GM23338 (cell line): ENCODE data around the gene ETV2. TPM values are rescaled to one million over a fixed set of nuclear protein-coding genes. Genes with fewer than 3 reads are reported as not detected.

Source experiments
- ATAC-seq: fragments of 200-7000 bp; cut with Tn5 transposase; 3 replicates; pipeline ENCODE4 v1.9.1; 2020
- DNase-seq: peaks from one replicate; pipeline ENCODE4 v3.0.0-alpha.2; 2015; ENCODE audit warnings: low spot score
- H2AFZ ChIP-seq: fragments of 200-600 bp; sonication (generic); 2 replicates; pipeline ENCODE4 v1.8.0; 2016; ENCODE audit warnings: antibody characterized with exemption, mild to moderate bottlenecking, moderate library complexity
- H3F3A ChIP-seq: fragments of 200-600 bp; sonication (generic); replicated peaks from 2 replicates; pipeline ENCODE4 v1.8.0; 2017; ENCODE audit warnings: antibody characterized with exemption, mixed run types, low read depth
- H3K27ac ChIP-seq: fragments of 200-600 bp; sonication (generic); 2 replicates; pipeline ENCODE4 v1.6.1; 2016; ENCODE audit warnings: low read depth
- H3K27me3 ChIP-seq: fragments of 200-600 bp; sonication (generic); 2 replicates; pipeline ENCODE4 v1.8.0; 2016; ENCODE audit warnings: mild to moderate bottlenecking, mixed run types, moderate library complexity; ENCODE audit not compliant: insufficient read depth
- H3K36me3 ChIP-seq: fragments of 200-600 bp; sonication (generic); 2 replicates; pipeline ENCODE4 v1.8.0; 2016; ENCODE audit warnings: mild to moderate bottlenecking; ENCODE audit not compliant: insufficient read depth
- H3K4me1 ChIP-seq: fragments of 200-600 bp; sonication (generic); 2 replicates; pipeline ENCODE4 v1.8.0; 2016; ENCODE audit warnings: mild to moderate bottlenecking, moderate library complexity; ENCODE audit not compliant: insufficient read depth
- H3K4me2 ChIP-seq: fragments of 200-600 bp; sonication (generic); 2 replicates; pipeline ENCODE4 v1.7.1; 2017; ENCODE audit warnings: mixed run types
- H3K4me3 ChIP-seq: fragments of 200-600 bp; sonication (generic); 2 replicates; pipeline ENCODE4 v1.6.1; 2016; ENCODE audit warnings: mixed run types
- H3K79me2 ChIP-seq: fragments of 200-600 bp; sonication (generic); replicated peaks from 2 replicates; pipeline ENCODE4 v1.8.0; 2017; ENCODE audit warnings: mild to moderate bottlenecking; ENCODE audit not compliant: insufficient read depth
- H3K9me2 ChIP-seq: fragments of 200-600 bp; sonication (generic); 2 replicates; pipeline ENCODE4 v1.8.0; 2017; ENCODE audit not compliant: insufficient read depth
- H4K20me1 ChIP-seq: fragments of 200-600 bp; sonication (generic); replicated peaks from 2 replicates; pipeline ENCODE4 v1.8.0; 2017; ENCODE audit warnings: mild to moderate bottlenecking; ENCODE audit not compliant: insufficient read depth
- H3K27ac Mint-ChIP-seq: 2 replicates; pipeline ENCODE4 v1.8.0; 2020; ENCODE audit warnings: inconsistent platforms, mild to moderate bottlenecking, moderate library complexity, mixed read lengths
- H3K27me3 Mint-ChIP-seq: 3 replicates; pipeline ENCODE4 v1.8.0; 2022; ENCODE audit warnings: low read depth, mild to moderate bottlenecking, moderate library complexity, mixed read lengths, inconsistent platforms; ENCODE audit not compliant: insufficient read depth, poor library complexity
- H3K36me3 Mint-ChIP-seq: 3 replicates; pipeline ENCODE4 v1.8.0; 2021; ENCODE audit warnings: low read depth, mild to moderate bottlenecking, inconsistent platforms, moderate library complexity, mixed read lengths
- H3K4me1 Mint-ChIP-seq: 3 replicates; pipeline ENCODE4 v1.8.0; 2020; ENCODE audit warnings: mild to moderate bottlenecking, inconsistent platforms, mixed read lengths
- H3K4me3 Mint-ChIP-seq: 3 replicates; pipeline ENCODE4 v1.8.0; 2021; ENCODE audit warnings: moderate library complexity, mild to moderate bottlenecking, inconsistent platforms, mixed read lengths
- H3K9me3 Mint-ChIP-seq: 3 replicates; pipeline ENCODE4 v1.8.0; 2020; ENCODE audit warnings: moderate library complexity, mild to moderate bottlenecking, inconsistent platforms, mixed read lengths
- CREB1 ChIP-seq: fragments of 250-450 bp; sonication (Bioruptor Pico); IDR thresholded peaks from 2 replicates; pipeline ENCODE4 v1.5.0; 2020; ENCODE audit warnings: low read depth, mild to moderate bottlenecking, moderate library complexity
- CTCF ChIP-seq, 2 experiments: fragments of 200-600 bp in 1 of 2; sonication (generic) in 1 of 2; conservative IDR thresholded peaks; 2 replicates each; pipeline versions ENCODE4 v1.5.1 to v1.6.1; 2016 to 2017; ENCODE audit warnings: antibody characterized with exemption in 2 of 2, low read depth in 2 of 2, mild to moderate bottlenecking in 2 of 2, moderate library complexity in 1 of 2
- ETS1 ChIP-seq: IDR thresholded peaks from 2 replicates; pipeline ENCODE4 v1.6.1; 2016; ENCODE audit warnings: antibody characterized with exemption
- EZH2 ChIP-seq: fragments of 200-600 bp; sonication (generic); IDR thresholded peaks from one replicate; pipeline ENCODE4 v1.8.0; 2017; ENCODE audit warnings: antibody characterized with exemption, mild to moderate bottlenecking, low read depth; ENCODE audit not compliant: unreplicated experiment
- EZH2phosphoT487 ChIP-seq: fragments of 200-600 bp; sonication (generic); IDR thresholded peaks from one replicate; pipeline ENCODE4 v1.8.1; 2018; ENCODE audit warnings: antibody characterized with exemption; ENCODE audit not compliant: unreplicated experiment
- JUNB ChIP-seq: IDR thresholded peaks from one replicate; pipeline ENCODE4 v1.6.1; 2016; ENCODE audit warnings: antibody characterized with exemption; ENCODE audit not compliant: unreplicated experiment
- NANOG ChIP-seq: IDR thresholded peaks from 2 replicates; pipeline ENCODE4 v1.6.1; 2016; ENCODE audit warnings: antibody characterized with exemption, borderline replicate concordance
- POLR2AphosphoS5 ChIP-seq: IDR thresholded peaks from 2 replicates; pipeline ENCODE4 v1.6.1; 2016; ENCODE audit warnings: antibody characterized with exemption, low read depth
- REST ChIP-seq: IDR thresholded peaks from one replicate; pipeline ENCODE4 v1.6.1; 2018; ENCODE audit warnings: antibody characterized with exemption; ENCODE audit not compliant: unreplicated experiment
- STAT1 ChIP-seq: IDR thresholded peaks from one replicate; pipeline ENCODE4 v1.6.1; 2016; ENCODE audit warnings: antibody characterized with exemption; ENCODE audit not compliant: unreplicated experiment
- ZNF114 ChIP-seq: fragments of 250-450 bp; sonication (Bioruptor Pico); IDR thresholded peaks from 2 replicates; pipeline ENCODE4 v1.5.0; 2020; ENCODE audit warnings: mild to moderate bottlenecking, moderate library complexity
- ZNF331 ChIP-seq: fragments of 250-450 bp; sonication (Bioruptor Pico); IDR thresholded peaks from 2 replicates; pipeline ENCODE4 v1.5.0; 2020; ENCODE audit warnings: low read depth, mild to moderate bottlenecking, moderate library complexity
- ZNF462 ChIP-seq: fragments of 250-450 bp; sonication (Bioruptor Pico); IDR thresholded peaks from 2 replicates; pipeline ENCODE4 v1.5.0; 2020; ENCODE audit warnings: mild to moderate bottlenecking, moderate library complexity
- polyA plus RNA-seq: library from polyadenylated mRNA; unstranded; fragments of >200 nt; fragmentation: Nextera tagmentation; extraction: Ambion mirVana; gene quantifications from 2 replicates; pipeline ENCODE4 v1.2.1, GENCODE V29; 2016
- total RNA-seq: library from RNA; depleted of rRNA; stranded (reverse); fragments of >200 nt; shearing (Covaris generic); gene quantifications from 2 replicates; pipeline ENCODE4 v1.2.3, GENCODE V29; 2014

The ETV2 gene
- total and polyA plus RNA-seq, 2 experiments from 2014 or later, result 0.87 to 1.5 TPM

GRCh38 chr19:35601971-35602370 lies 39.6 kb upstream of the ETV2 start:
- Histone ChIP-seq H3K4me2 (no peak overlapping the region), H3K4me1 (no peaks in the 10 kb centered on the region), H3K4me3 (no peak overlapping the region), H3F3A (no peaks in the 10 kb centered on the region), H4K20me1 (no peaks in the 10 kb centered on the region; the same call in 1 of the 2 replicates), H2AFZ (no peak overlapping the region), H3K36me3 (no peaks in the 10 kb centered on the region; the same call in none of the 2 replicates), H3K27ac (no peak overlapping the region), H3K27me3 (no peaks in the 10 kb centered on the region), H3K79me2 (no peaks in the 10 kb centered on the region), H3K9me2 (no peaks in the 10 kb centered on the region)
- no peak overlapping the region for H3K4me3 Mint-ChIP-seq
- H3K36me3 Mint-ChIP-seq, result no peaks in the 10 kb centered on the region
- TF ChIP-seq CREB1 (CRISPR knock-in tag), result no peak
- no peak for TF ChIP-seq ZNF462 (CRISPR knock-in tag)
- TF ChIP-seq STAT1, result no peak
- no peak for TF ChIP-seq ZNF114 (CRISPR knock-in tag)
- TF ChIP-seq EZH2, result no peak
- TF ChIP-seq EZH2phosphoT487, result no peak
- TF ChIP-seq CTCF (conservative IDR thresholded peaks at IDR 0.05; ENCODE audit: low read depth in 2 of 2), result no peak
- TF ChIP-seq JUNB, result no peak
- TF ChIP-seq ETS1, result no peak
- no peak for TF ChIP-seq ZNF331 (CRISPR knock-in tag)
- no peak for TF ChIP-seq POLR2AphosphoS5
- TF ChIP-seq REST, result no peak
- TF ChIP-seq NANOG, result no peak
- H3K9me3 Mint-ChIP-seq, result peaks cover 17% of the 10 kb centered on the region
- H3K27me3 Mint-ChIP-seq, result peaks cover 7% of the 10 kb centered on the region
- no peak overlapping the region for H3K27ac Mint-ChIP-seq
- ATAC-seq (no peak), DNase-seq (no peak)
- H3K4me1 Mint-ChIP-seq, result 0 out of 3 replicates have a peak, but pooled peaks cover 5% of the 10 kb centered on the region
